HL-60 (cell line): ENCODE data around the gene GDAP2.

ENCODE experiments used
- DNase-seq, 2 experiments: peaks; one replicate each; pipeline ENCODE4 v3.0.0-alpha.2; 2010 to 2020; ENCODE audit warnings: low read depth in 1 of 2, low spot score in 1 of 2
- H3K27ac ChIP-seq: fragments of 250-450 bp; sonication (Bioruptor Pico); replicated peaks from 2 replicates; pipeline ENCODE4 v1.5.1; 2020; ENCODE audit warnings: mild to moderate bottlenecking, moderate library complexity
- H3K27me3 ChIP-seq: fragments of 250-450 bp; sonication (Bioruptor Pico); 2 replicates; pipeline ENCODE4 v1.5.1; 2021; ENCODE audit warnings: mild to moderate bottlenecking, moderate library complexity; ENCODE audit not compliant: insufficient read depth, poor library complexity, severe bottlenecking
- H3K4me3 ChIP-seq: replicated peaks from 2 replicates; pipeline ENCODE4 v1.5.1; 2011; ENCODE audit warnings: mild to moderate bottlenecking, control low read depth, low read length; ENCODE audit not compliant: insufficient read depth
- GABPA ChIP-seq: IDR thresholded peaks from 2 replicates; pipeline ENCODE4 v1.6.1; 2012; ENCODE audit warnings: low read depth
- POLR2AphosphoS5 ChIP-seq: IDR thresholded peaks from 2 replicates; pipeline ENCODE4 v1.6.1; 2012; ENCODE audit warnings: low read depth
- SPI1 ChIP-seq: IDR thresholded peaks from 2 replicates; pipeline ENCODE4 v1.6.1; 2012; ENCODE audit warnings: low read depth, mild to moderate bottlenecking, borderline replicate concordance
- TF ChIP-seq, protein P1 (sequence below): IDR thresholded peaks from 2 replicates; pipeline ENCODE4 v1.6.1; 2012; ENCODE audit warnings: low read depth; ENCODE audit not compliant: insufficient replicate concordance
- TF ChIP-seq, protein P2 (sequence below): IDR thresholded peaks from one replicate; pipeline ENCODE4 v1.5.1; 2011; ENCODE audit warnings: low read length, control low read depth, inconsistent platforms; ENCODE audit not compliant: insufficient read depth

The GDAP2 gene

DNA sequence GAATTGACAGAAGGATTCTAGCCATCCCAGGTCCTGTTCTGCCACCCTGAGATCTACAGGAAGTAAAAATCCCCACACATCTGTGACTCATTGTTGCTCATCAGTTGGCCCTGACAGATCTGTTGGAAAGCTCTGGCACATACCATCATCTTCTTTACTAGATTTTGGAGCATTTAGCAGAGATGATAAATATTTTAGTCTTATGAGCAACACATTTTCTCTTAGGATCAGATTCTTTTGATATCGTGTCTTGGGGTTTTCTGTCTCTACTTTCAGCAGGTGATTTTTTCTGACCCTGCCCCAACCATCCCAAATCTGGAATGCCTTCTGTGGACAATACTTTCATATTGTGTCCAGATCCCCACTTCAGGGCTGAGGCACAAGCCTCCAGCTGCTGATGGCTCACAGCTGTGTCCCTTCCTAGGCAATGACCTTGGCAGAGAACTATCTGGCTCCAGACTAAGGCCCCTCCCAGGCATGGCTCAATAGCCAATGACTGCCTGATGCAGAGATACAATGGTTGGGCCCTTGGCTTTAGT is 102.8 kb downstream of the GDAP2 start:
- H3K4me3 ChIP-seq: no peak overlapping the region
- DNase-seq: no peak
- TF ChIP-seq, protein P1, sequence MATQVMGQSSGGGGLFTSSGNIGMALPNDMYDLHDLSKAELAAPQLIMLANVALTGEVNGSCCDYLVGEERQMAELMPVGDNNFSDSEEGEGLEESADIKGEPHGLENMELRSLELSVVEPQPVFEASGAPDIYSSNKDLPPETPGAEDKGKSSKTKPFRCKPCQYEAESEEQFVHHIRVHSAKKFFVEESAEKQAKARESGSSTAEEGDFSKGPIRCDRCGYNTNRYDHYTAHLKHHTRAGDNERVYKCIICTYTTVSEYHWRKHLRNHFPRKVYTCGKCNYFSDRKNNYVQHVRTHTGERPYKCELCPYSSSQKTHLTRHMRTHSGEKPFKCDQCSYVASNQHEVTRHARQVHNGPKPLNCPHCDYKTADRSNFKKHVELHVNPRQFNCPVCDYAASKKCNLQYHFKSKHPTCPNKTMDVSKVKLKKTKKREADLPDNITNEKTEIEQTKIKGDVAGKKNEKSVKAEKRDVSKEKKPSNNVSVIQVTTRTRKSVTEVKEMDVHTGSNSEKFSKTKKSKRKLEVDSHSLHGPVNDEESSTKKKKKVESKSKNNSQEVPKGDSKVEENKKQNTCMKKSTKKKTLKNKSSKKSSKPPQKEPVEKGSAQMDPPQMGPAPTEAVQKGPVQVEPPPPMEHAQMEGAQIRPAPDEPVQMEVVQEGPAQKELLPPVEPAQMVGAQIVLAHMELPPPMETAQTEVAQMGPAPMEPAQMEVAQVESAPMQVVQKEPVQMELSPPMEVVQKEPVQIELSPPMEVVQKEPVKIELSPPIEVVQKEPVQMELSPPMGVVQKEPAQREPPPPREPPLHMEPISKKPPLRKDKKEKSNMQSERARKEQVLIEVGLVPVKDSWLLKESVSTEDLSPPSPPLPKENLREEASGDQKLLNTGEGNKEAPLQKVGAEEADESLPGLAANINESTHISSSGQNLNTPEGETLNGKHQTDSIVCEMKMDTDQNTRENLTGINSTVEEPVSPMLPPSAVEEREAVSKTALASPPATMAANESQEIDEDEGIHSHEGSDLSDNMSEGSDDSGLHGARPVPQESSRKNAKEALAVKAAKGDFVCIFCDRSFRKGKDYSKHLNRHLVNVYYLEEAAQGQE: no peak
- TF ChIP-seq GABPA (no peak), SPI1 (no peak), POLR2AphosphoS5 (no peak)
- TF ChIP-seq, protein P2, sequence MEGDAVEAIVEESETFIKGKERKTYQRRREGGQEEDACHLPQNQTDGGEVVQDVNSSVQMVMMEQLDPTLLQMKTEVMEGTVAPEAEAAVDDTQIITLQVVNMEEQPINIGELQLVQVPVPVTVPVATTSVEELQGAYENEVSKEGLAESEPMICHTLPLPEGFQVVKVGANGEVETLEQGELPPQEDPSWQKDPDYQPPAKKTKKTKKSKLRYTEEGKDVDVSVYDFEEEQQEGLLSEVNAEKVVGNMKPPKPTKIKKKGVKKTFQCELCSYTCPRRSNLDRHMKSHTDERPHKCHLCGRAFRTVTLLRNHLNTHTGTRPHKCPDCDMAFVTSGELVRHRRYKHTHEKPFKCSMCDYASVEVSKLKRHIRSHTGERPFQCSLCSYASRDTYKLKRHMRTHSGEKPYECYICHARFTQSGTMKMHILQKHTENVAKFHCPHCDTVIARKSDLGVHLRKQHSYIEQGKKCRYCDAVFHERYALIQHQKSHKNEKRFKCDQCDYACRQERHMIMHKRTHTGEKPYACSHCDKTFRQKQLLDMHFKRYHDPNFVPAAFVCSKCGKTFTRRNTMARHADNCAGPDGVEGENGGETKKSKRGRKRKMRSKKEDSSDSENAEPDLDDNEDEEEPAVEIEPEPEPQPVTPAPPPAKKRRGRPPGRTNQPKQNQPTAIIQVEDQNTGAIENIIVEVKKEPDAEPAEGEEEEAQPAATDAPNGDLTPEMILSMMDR: no peak
- no peak overlapping the region for H3K27ac ChIP-seq
- no peaks in the 10 kb centered on the region for H3K27me3 ChIP-seq

DNA sequence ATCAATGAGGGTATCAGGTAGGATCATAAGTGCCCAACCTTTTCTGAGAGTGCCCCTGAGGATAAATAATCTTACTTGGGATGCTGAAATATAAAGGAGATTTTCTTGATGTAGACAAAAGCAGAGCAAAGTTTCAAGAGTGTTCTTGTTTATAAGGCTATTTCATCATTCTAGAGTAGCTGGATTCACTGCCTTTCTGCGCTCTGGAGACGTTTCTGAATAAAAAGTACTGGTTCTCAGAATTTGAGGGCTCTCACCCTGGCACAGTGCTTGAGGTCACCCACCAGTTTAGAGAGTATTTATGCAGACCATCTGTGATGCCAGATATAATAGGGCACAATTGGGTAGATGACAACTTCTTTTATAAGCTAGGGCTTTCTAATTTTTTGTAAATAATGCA is 103.3 kb downstream of the GDAP2 start:
- H3K27ac ChIP-seq: no peak overlapping the region
- TF ChIP-seq, protein P1: no peak
- no peak for TF ChIP-seq GABPA
- no peak for TF ChIP-seq POLR2AphosphoS5
- no peak for TF ChIP-seq SPI1
- TF ChIP-seq, protein P2: no peak
- DNase-seq: no peak
- H3K27me3 ChIP-seq: no peaks in the 10 kb centered on the region
- no peak overlapping the region for H3K4me3 ChIP-seq

DNA sequence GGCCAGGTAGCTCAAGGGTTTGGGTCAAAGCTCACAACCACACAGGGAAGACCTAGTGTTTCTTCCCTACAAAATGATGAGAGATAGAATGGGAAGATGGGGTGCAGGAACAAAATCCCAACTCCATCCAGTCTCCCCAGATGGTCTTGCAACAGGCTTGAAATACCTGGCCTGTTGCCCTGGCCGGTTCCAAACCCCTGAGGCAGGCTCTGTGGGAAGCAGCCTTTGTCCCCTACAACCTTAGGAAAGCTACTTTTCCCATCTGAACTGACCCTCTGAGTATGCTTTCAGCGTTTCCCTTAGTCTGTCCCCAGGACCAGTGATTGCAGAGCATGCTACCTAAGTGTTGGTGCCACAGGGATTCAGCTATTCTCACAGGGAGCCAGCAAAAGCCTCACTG is 104.0 kb downstream of the GDAP2 start:
- DNase-seq: no peak
- no peak overlapping the region for H3K4me3 ChIP-seq
- H3K27ac ChIP-seq: no peak overlapping the region

More for the DNA sequence above, 104.0 kb downstream of the GDAP2 start:
- no peaks in the 10 kb centered on the region for H3K27me3 ChIP-seq
- TF ChIP-seq, protein P1: no peak
- TF ChIP-seq SPI1: no peak
- no peak for TF ChIP-seq GABPA
- TF ChIP-seq POLR2AphosphoS5: no peak
- TF ChIP-seq, protein P2: no peak
